HEK293 (cell line): Measurements from ENCODE around the gene USE1.

Experiments used
- CTCF ChIA-PET: fragments of 350-600 bp; formaldehyde crosslinking; extraction: SDS; loops from one replicate; lab custom pipeline; 2021; ENCODE audit warnings: antibody characterized with exemption; lab: Yijun Ruan, JAX
- POLR2A ChIA-PET: fragments of 300-600 bp; formaldehyde crosslinking; extraction: SDS; loops from one replicate; lab custom pipeline; 2020; ENCODE audit warnings: antibody characterized with exemption, inconsistent platforms; lab: Yijun Ruan, JAX
- H3K27ac ChIP-seq: fragments of 200-500 bp; sonication (Bioruptor generic); 2 replicates; pipeline ENCODE4 v1.5.1; 2014; ENCODE audit warnings: low read depth, low read length, control low read depth, inconsistent platforms; ENCODE audit errors: extremely low read depth
- H3K36me3 ChIP-seq, 2 experiments: fragments of 200-500 bp in 1 of 2; sonication (Bioruptor generic) in 1 of 2; 1 replicate in 1 of 2; 2 replicates in 1 of 2; pipeline ENCODE4 v1.5.1; 2014 to 2017; ENCODE audit warnings: inconsistent platforms in 2 of 2, low read length in 2 of 2; ENCODE audit not compliant: control insufficient read depth in 2 of 2, insufficient read depth in 1 of 2
- H3K4me1 ChIP-seq: fragments of 200-500 bp; sonication (Bioruptor generic); 2 replicates; pipeline ENCODE4 v1.5.1; 2014; ENCODE audit warnings: mild to moderate bottlenecking, low read length, inconsistent platforms; ENCODE audit not compliant: control insufficient read depth, insufficient read depth
- H3K4me3 ChIP-seq: 2 replicates; pipeline ENCODE4 v1.5.1; 2011; ENCODE audit warnings: low read depth, mild to moderate bottlenecking, control low read depth, low read length, moderate library complexity
- H3K9me3 ChIP-seq: fragments of 200-500 bp; sonication (Bioruptor generic); 2 replicates; pipeline ENCODE4 v1.5.1; 2014; ENCODE audit warnings: low read depth, low read length, inconsistent platforms; ENCODE audit not compliant: control insufficient read depth, insufficient read depth
- BCL11B ChIP-seq: fragments of 450-650 bp; formaldehyde crosslinking; IDR thresholded peaks from 2 replicates; pipeline ENCODE4 v1.5.1; 2016; ENCODE audit warnings: low read depth, missing biosample characterization, missing genetic modification characterization
- GLI2 ChIP-seq: fragments of 450-650 bp; formaldehyde crosslinking; IDR thresholded peaks from 2 replicates; pipeline ENCODE4; 2017; ENCODE audit warnings: missing biosample characterization, missing genetic modification characterization, low read depth, borderline replicate concordance
- GLIS1 ChIP-seq: fragments of 450-650 bp; formaldehyde crosslinking; IDR thresholded peaks from 2 replicates; pipeline ENCODE4 v1.5.1; 2016; ENCODE audit warnings: missing biosample characterization, missing genetic modification characterization
- ZBTB8A ChIP-seq: fragments of 450-650 bp; formaldehyde crosslinking; IDR thresholded peaks from 2 replicates; pipeline ENCODE4 v1.5.1; 2016; ENCODE audit warnings: missing biosample characterization, missing genetic modification characterization
- ZIC2 ChIP-seq: fragments of 450-650 bp; formaldehyde crosslinking; IDR thresholded peaks from 2 replicates; pipeline ENCODE4 v1.5.1; 2016; ENCODE audit warnings: missing biosample characterization, missing genetic modification characterization
- ZNF121 ChIP-seq: fragments of 450-650 bp; formaldehyde crosslinking; IDR thresholded peaks from 2 replicates; pipeline ENCODE4 v1.5.1; 2016; ENCODE audit warnings: missing biosample characterization, missing genetic modification characterization
- ZNF132 ChIP-seq: fragments of 450-650 bp; formaldehyde crosslinking; IDR thresholded peaks from 2 replicates; pipeline ENCODE4 v1.5.1; 2017; ENCODE audit warnings: missing biosample characterization, missing genetic modification characterization, borderline replicate concordance
- ZNF239 ChIP-seq: fragments of 450-650 bp; formaldehyde crosslinking; IDR thresholded peaks from 2 replicates; pipeline ENCODE4 v1.5.1; 2016; ENCODE audit warnings: missing biosample characterization, missing genetic modification characterization
- ZNF24 ChIP-seq: fragments of 450-650 bp; formaldehyde crosslinking; IDR thresholded peaks from 2 replicates; pipeline ENCODE4 v1.5.1; 2016; ENCODE audit warnings: missing biosample characterization, missing genetic modification characterization
- ZNF248 ChIP-seq: fragments of 450-650 bp; formaldehyde crosslinking; IDR thresholded peaks from 2 replicates; pipeline ENCODE4 v1.5.1; 2017; ENCODE audit warnings: missing biosample characterization, missing genetic modification characterization
- ZNF274 ChIP-seq, 2 experiments: fragments of 200-500 bp in 1 of 2; fragments of 450-650 bp in 1 of 2; sonication (Bioruptor generic) in 1 of 2; formaldehyde crosslinking in 1 of 2; IDR thresholded peaks; 2 replicates each; pipeline versions ENCODE4 v1.5.1 to v1.6.1; 2014 to 2016; ENCODE audit warnings: borderline replicate concordance in 1 of 2, inconsistent platforms in 1 of 2, low read length in 1 of 2, missing biosample characterization in 1 of 2, missing genetic modification characterization in 1 of 2
- ZNF548 ChIP-seq: fragments of 450-650 bp; formaldehyde crosslinking; IDR thresholded peaks from 2 replicates; pipeline ENCODE4 v1.5.1; 2016; ENCODE audit warnings: missing biosample characterization, missing genetic modification characterization
- TF ChIP-seq, protein P1 (sequence below): fragments of 450-650 bp; formaldehyde crosslinking; optimal IDR thresholded peaks from 2 replicates; pipeline ENCODE3; 2016; ENCODE audit warnings: missing biosample characterization, mild to moderate bottlenecking, missing genetic modification characterization
- TF ChIP-seq, protein P2 (sequence below): fragments of 450-650 bp; formaldehyde crosslinking; IDR thresholded peaks from 2 replicates; pipeline ENCODE4 v1.5.1; 2016; ENCODE audit warnings: missing biosample characterization, missing genetic modification characterization
- TF ChIP-seq, protein P3 (sequence below): fragments of 450-650 bp; formaldehyde crosslinking; IDR thresholded peaks from 2 replicates; pipeline ENCODE4 v1.5.1; 2016; ENCODE audit warnings: missing biosample characterization, missing genetic modification characterization, low read depth

Gene USE1

DNA sequence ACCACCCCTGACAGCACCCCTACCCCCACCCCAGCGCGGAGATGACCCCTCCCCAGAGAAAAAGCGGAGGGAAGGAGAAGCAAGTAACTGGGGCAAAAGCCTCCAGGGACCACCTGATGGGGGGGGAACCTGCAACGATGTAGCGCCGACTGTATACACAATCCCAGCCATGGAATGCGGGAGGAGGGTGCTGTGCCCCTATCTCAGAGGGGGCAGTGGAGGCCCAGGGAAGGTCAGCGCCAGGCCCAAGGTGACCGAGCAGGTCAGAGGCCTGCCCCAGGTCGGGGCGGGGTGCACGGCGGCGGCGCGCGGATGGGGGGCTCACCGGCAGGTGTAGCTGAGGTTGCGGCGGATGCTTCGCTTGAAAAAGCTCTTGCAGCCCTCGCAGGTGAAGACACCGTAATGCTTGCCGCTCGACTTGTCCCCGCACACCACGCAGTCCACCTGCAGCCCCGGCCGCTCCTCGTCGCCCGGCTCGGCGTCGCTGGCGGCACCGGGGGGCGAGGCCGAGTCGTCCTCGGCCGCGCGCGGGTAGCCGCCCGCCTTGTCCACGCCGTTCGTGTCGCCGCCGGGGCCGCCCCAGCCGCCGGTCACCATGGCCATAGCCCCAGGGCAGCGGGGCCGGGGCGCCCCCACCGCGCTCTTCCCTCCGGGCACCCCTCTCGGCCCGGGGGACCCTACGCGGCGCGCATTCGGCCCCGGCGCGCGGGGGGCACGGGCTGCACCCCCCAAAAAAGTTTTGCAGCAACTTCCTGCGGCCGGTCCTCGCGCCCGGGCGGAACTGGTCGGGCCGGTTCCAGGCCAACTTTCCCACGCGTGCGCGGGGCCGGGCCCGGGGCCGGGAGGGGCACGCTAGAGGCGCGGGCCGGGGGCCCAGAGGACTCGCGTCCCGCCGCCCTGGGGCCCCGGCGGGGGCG lies 29.7 kb downstream of the USE1 start (continued):
- TF ChIP-seq ZIC2 (tag by site-specific recombination), result no peak
- no peak for TF ChIP-seq ZNF121 (tag by site-specific recombination)
- TF ChIP-seq BCL11B (tag by site-specific recombination), result peak; percentile 72; the same call in 1 of the 2 replicates
- TF ChIP-seq, protein P1, sequence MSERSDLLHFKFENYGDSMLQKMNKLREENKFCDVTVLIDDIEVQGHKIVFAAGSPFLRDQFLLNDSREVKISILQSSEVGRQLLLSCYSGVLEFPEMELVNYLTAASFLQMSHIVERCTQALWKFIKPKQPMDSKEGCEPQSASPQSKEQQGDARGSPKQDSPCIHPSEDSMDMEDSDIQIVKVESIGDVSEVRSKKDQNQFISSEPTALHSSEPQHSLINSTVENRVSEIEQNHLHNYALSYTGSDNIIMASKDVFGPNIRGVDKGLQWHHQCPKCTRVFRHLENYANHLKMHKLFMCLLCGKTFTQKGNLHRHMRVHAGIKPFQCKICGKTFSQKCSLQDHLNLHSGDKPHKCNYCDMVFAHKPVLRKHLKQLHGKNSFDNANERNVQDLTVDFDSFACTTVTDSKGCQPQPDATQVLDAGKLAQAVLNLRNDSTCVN (tag by site-specific recombination), result peak; percentile 71
- TF ChIP-seq GLI2 (tag by site-specific recombination), result no peak
- 0 out of 2 replicates have a peak, but pooled peaks have one; percentile 30 for TF ChIP-seq ZNF24 (tag by site-specific recombination)
- no peak for TF ChIP-seq ZNF248 (tag by site-specific recombination)

DNA sequence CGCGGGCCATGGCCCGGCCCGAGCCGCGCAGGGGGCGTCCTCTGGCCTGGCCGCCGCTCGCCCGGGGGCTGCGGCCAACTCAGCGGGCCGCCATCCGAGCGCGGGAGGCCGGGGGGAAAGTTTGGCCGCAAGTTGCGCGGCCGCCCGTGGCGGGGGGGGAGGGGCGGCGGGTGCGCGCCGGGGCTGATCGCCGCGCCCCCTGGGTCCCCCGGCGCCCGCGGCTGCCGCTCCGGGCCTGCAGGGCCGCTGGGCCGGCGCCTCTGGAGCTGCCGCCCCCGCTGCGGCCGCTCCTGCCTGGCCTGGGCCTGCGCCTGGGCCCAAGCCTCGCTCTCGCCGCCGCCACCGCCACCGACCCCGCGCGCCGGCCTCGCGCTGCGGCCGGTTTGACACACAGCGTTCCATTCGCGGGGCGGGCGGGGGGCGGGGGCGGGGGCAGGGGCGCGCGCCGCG lies 30.4 kb downstream of the USE1 start, which contains the start of gene NR2F6:
Gene NR2F6 (minus strand): TSS at position 385 of the 450 bp plus-strand sequence. CDS start 699 bp downstream, outside the sequence.
- Histone ChIP-seq H3K9me3 (no peaks in the 10 kb centered on the region), H3K4me1 (peaks cover 10% of the 10 kb centered on the region), H3K27ac (peak within 1 kb of the TSS; percentile 82; the same call in 1 of the 2 replicates), H3K36me3 (peaks cover 0 to 8% of the 10 kb centered on the region in 2 experiments; a peak in 1 of 3 replicates), H3K4me3 (peak within 1 kb of the TSS; percentile 76)
- CTCF ChIA-PET, result interaction anchor here (0.6 kb wide), 1 partner anchor 52 kb away, joined by 3 read pairs; no protein-coding TSS in a partner anchor
- POLR2A ChIA-PET, result interaction anchor here (0.6 to 6.8 kb wide), 6 partner anchors 10 to 87 kb away, joined by 3 to 29 read pairs (median 3); partner anchors contain the start of genes BABAM1, MRPL34, OCEL1 and USE1
- TF ChIP-seq, protein P2, sequence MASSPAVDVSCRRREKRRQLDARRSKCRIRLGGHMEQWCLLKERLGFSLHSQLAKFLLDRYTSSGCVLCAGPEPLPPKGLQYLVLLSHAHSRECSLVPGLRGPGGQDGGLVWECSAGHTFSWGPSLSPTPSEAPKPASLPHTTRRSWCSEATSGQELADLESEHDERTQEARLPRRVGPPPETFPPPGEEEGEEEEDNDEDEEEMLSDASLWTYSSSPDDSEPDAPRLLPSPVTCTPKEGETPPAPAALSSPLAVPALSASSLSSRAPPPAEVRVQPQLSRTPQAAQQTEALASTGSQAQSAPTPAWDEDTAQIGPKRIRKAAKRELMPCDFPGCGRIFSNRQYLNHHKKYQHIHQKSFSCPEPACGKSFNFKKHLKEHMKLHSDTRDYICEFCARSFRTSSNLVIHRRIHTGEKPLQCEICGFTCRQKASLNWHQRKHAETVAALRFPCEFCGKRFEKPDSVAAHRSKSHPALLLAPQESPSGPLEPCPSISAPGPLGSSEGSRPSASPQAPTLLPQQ (tag by site-specific recombination), result no peak
- TF ChIP-seq ZNF132 (no peak), GLIS1 (tag by site-specific recombination) (no peak), ZNF548 (tag by site-specific recombination) (no peak), ZNF274 (IDR thresholded peaks at IDR 0.05; ENCODE audit: low read length) (no peak), ZNF274 (tag by site-specific recombination; IDR thresholded peaks at IDR 0.05; ENCODE audit: borderline replicate concordance) (no peak), ZNF239 (tag by site-specific recombination) (no peak), ZBTB8A (no peak)
- TF ChIP-seq, protein P3, sequence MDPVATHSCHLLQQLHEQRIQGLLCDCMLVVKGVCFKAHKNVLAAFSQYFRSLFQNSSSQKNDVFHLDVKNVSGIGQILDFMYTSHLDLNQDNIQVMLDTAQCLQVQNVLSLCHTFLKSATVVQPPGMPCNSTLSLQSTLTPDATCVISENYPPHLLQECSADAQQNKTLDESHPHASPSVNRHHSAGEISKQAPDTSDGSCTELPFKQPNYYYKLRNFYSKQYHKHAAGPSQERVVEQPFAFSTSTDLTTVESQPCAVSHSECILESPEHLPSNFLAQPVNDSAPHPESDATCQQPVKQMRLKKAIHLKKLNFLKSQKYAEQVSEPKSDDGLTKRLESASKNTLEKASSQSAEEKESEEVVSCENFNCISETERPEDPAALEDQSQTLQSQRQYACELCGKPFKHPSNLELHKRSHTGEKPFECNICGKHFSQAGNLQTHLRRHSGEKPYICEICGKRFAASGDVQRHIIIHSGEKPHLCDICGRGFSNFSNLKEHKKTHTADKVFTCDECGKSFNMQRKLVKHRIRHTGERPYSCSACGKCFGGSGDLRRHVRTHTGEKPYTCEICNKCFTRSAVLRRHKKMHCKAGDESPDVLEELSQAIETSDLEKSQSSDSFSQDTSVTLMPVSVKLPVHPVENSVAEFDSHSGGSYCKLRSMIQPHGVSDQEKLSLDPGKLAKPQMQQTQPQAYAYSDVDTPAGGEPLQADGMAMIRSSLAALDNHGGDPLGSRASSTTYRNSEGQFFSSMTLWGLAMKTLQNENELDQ (tag by site-specific recombination), result no peak
